Psoas muscle (tissue), 8 donors: ENCODE results near the gene BLVRA. TPM values are rescaled to one million over a fixed set of nuclear protein-coding genes. Genes with fewer than 3 reads are reported as not detected.

Experiments used
- ATAC-seq, 4 donors: fragments of 200-7000 bp; cut with Tn5 transposase; one replicate each; pipeline ENCODE4 v1.9.1; 2020; ENCODE audit warnings: moderate library complexity in 3 of 4, mild to moderate bottlenecking in 2 of 4
- DNase-seq, 2 donors: peaks; one replicate each; pipeline ENCODE4 v3.0.0-alpha.2; 2020
- H3K27ac ChIP-seq: fragments of 200-600 bp; one replicate; pipeline ENCODE4 v1.8.0; 2022
- H3K27me3 ChIP-seq, 3 donors: fragments of 200-600 bp in 1 of 3; one replicate each; pipeline versions ENCODE4 v1.6.1 to v1.8.0; 2013 to 2022; ENCODE audit warnings: low read length in 2 of 3, mild to moderate bottlenecking in 2 of 3, moderate library complexity in 1 of 3; ENCODE audit not compliant: insufficient read depth in 3 of 3
- H3K36me3 ChIP-seq, 2 donors: fragments of 200-600 bp in 1 of 2; one replicate each; pipeline versions ENCODE4 v1.6.1 to v1.8.0; 2013 to 2022; ENCODE audit warnings: low read depth in 1 of 2, mild to moderate bottlenecking in 1 of 2, moderate library complexity in 1 of 2; ENCODE audit not compliant: insufficient read depth in 1 of 2
- H3K4me1 ChIP-seq: fragments of 200-600 bp; one replicate; pipeline ENCODE4 v1.8.0; 2022
- H3K4me3 ChIP-seq: fragments of 200-600 bp; one replicate; pipeline ENCODE4 v1.8.0; 2022; ENCODE audit warnings: mild to moderate bottlenecking
- H3K9me3 ChIP-seq: fragments of 200-600 bp; one replicate; pipeline ENCODE4 v1.8.0; 2022
- WGBS, 3 donors: extraction: QIAGEN DNeasy Blood & Tissue Kit; methylation state at CpG; one replicate each; pipeline versions ENCODE4 v1.1.6 to v1.1.7; 2013; 5-methylcytosine and 5-hydroxymethylcytosine counted together
- intact Hi-C, 2 donors: fragments of 100-400 bp; cut with DNase I; formaldehyde crosslinking; loops; one replicate each; pipeline versions ENCODE4 v1.11.0 to v1.14.2; 2022
- polyA plus RNA-seq, 3 donors: library from polyadenylated mRNA; stranded (reverse); fragments of 200-250 nt; gene quantifications; one replicate each; pipeline ENCODE4 v1.2.3, GENCODE V29; 2013
- total RNA-seq, 4 donors: library from RNA; stranded (reverse); fragmentation: NEBNext Ultra II Directional in 2 of 4; extraction: Animal tissue kit (Norgen Biotek cat#: 25700) in 2 of 4; gene quantifications; one replicate each; pipeline versions ENCODE4 v1.2.1 to v1.2.4, GENCODE V29; 2021 to 2023
- TF ChIP-seq, protein P1 (sequence below): fragments of 200-600 bp; IDR thresholded peaks from one replicate; pipeline ENCODE4 v1.8.0; 2022; ENCODE audit warnings: antibody characterized with exemption
- donor health status: healthy with polysubstance abuse.
- donor health status: DM: no; HTN: no; CAD: no; lungs with moderate emphysema.
- donor health status: Bipolar disorder and iron deficiency.
- donor health status: healthy.
- donor health status: DM: yes; HTN: yes; CAD: no.
- donor health status: DM: no; HTN: no; CAD: no.
- donor health status: DM: no; HTN: no; CAD: no.
- donor health status: DM: yes; HTN: yes; CAD: no.

The BLVRA gene
- total and polyA plus RNA-seq, 7 donors: 35.8 to 52.9 (median 41.9) TPM

DNA sequence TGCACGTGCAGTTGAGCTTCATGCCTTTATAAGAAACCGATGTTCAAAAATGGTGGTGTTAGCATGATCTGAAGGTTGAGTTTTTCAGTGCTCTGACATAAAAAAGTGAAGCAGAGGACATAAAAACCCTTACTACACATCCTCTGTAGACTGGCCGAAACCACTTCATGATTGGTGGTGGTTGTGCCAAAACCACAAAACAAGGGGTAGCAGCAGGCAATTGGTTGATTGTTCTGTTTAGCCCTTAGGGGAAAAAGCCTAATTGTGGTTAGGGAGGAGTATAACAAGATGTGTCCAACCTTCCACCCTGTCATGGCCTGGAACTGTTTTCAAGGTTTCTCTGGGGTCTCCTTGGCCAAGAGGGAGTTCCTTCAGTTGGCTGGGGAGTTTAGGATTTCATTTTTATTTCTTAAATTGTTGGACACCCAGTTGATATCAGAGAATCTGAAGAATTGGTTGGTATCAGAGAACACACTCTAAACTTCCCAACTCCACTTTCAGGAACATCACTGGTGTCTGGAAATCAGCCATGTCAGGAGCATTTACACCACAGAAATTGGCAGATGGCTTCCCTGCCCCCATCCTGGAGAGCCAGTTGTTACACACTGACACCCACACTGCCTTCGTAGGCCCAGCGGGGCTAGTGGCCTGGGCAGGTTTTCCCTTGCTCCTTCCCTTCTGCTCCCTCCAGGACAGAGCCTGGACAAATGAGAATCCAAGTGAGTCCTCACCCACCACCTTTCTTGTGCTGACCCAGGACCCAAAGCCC lies 92.1 kb downstream of the BLVRA start:
- no peak for DNase-seq
- no peaks in the 10 kb centered on the region for H3K4me1 ChIP-seq

DNA sequence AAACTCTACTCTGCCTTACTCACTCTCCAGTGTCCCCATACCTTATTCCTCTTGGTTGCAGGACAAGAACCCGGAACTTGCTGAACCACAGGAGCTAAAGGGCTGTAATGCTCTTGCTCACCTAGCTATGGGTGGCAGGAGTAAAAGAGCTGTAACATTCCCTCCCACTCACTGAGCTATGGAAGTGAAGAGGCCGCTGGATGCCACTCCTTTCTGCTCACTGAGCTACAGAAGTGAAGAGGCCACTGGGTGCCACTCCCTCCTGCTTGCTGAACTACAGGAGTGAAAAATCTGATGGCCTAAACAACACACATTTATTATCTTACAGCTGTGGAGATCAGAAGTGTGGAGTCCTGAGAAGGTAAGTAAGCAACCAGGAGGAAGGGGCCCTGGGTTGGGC lies 93.3 kb downstream of the BLVRA start:
- no peaks in the 10 kb centered on the region for H3K36me3 ChIP-seq
- TF ChIP-seq, protein P1, sequence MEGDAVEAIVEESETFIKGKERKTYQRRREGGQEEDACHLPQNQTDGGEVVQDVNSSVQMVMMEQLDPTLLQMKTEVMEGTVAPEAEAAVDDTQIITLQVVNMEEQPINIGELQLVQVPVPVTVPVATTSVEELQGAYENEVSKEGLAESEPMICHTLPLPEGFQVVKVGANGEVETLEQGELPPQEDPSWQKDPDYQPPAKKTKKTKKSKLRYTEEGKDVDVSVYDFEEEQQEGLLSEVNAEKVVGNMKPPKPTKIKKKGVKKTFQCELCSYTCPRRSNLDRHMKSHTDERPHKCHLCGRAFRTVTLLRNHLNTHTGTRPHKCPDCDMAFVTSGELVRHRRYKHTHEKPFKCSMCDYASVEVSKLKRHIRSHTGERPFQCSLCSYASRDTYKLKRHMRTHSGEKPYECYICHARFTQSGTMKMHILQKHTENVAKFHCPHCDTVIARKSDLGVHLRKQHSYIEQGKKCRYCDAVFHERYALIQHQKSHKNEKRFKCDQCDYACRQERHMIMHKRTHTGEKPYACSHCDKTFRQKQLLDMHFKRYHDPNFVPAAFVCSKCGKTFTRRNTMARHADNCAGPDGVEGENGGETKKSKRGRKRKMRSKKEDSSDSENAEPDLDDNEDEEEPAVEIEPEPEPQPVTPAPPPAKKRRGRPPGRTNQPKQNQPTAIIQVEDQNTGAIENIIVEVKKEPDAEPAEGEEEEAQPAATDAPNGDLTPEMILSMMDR: no peak
- no peak overlapping the region for H3K27ac ChIP-seq
- H3K4me1 ChIP-seq: no peaks in the 10 kb centered on the region
- no peak for ATAC-seq
- intact Hi-C loops: no loop called here
- no peak for DNase-seq
- no peaks in the 10 kb centered on the region for H3K9me3 ChIP-seq
- H3K27me3 ChIP-seq: no peaks in the 10 kb centered on the region
- H3K4me3 ChIP-seq: no peak overlapping the region
- WGBS, 3 donors: 81 to 88% (median 86%) methylated on average over 2 of the region's 2 CpGs

More for the DNA sequence above, 92.1 kb downstream of the BLVRA start:
- intact Hi-C loops: no loop called here
- no peak for ATAC-seq
- TF ChIP-seq, protein P1: no peak
- no peaks in the 10 kb centered on the region for H3K27me3 ChIP-seq
- WGBS, 3 donors: 90 to 93% (median 91%) methylated on average over 5 of the region's 5 CpGs
- H3K4me3 ChIP-seq: no peak overlapping the region
- H3K27ac ChIP-seq: no peak overlapping the region
- no peaks in the 10 kb centered on the region for H3K9me3 ChIP-seq
- no peaks in the 10 kb centered on the region for H3K36me3 ChIP-seq

DNA sequence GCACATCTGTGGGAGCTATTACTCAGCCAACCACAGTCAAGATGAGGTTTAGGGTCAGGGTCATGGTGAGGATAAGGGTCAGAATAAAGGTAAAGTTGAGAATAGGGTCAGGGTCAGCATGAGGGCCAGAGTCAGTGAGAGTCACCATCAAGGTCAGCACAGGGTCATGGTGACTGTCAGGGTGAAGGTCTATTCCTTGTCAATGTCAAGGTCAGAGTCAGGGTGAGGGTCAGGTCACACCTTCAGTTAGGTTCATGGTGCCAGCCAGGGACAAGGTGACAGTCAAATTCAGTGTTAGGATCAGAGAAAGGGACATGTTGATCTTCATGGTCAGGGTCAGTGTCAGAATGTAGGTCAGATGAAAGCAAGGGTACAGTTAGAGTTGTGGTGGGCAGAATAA lies 96.7 kb downstream of the BLVRA start:
- H3K36me3 ChIP-seq: no peaks in the 10 kb centered on the region
- no peaks in the 10 kb centered on the region for H3K4me1 ChIP-seq
- TF ChIP-seq, protein P1: no peak
- intact Hi-C loops: no loop called here
- ATAC-seq (no peak), DNase-seq (no peak)
- no peak overlapping the region for H3K4me3 ChIP-seq
- H3K27me3 ChIP-seq: no peaks in the 10 kb centered on the region
- no peaks in the 10 kb centered on the region for H3K9me3 ChIP-seq
- H3K27ac ChIP-seq: no peak overlapping the region

DNA sequence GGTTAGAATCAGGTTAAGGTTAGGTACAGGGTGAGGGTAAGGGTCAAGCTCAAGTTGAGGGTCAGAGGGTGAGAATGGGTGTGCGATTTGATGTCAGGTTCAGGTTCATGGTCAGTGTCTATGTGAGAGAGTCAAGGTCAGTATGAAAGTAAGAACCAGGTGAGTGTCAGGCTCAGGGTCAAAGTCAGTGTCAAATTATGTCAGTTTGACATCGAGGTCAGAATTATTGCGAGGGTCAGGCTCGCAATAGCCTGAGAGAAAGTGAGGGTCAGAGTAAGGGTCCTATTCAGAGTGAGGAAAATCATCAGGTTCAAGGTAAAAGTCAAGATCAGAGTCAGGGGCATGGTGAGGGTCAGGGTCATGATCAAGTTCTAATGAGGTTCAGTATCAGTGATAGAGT lies 97.8 kb downstream of the BLVRA start:
- DNase-seq: no peak
- Histone ChIP-seq H3K9me3 (no peaks in the 10 kb centered on the region), H3K36me3 (no peaks in the 10 kb centered on the region), H3K27ac (no peak overlapping the region), H3K4me1 (no peaks in the 10 kb centered on the region), H3K27me3 (no peaks in the 10 kb centered on the region), H3K4me3 (no peak overlapping the region)
- TF ChIP-seq, protein P1: no peak
- whole genome bisulfite sequencing, 3 donors: 90 to 94% (median 91%) methylated on average over 4 of the region's 4 CpGs
- ATAC-seq: no peak
- intact Hi-C loops: no loop called here

Other genes with a start within 250 kb of the BLVRA start
- 10 to 100 TPM; 16.5 to 39.8 (median 19.6) TPM for gene STK17A, start 175.6 kb upstream of the BLVRA start, total RNA-seq
- gene STK17A, start 175.6 kb upstream of the BLVRA start, polyA plus RNA-seq: 10 to 100 TPM; 21.4 to 47.5 (median 43.3) TPM
- 10 to 100 TPM; 41.5 to 60.7 (median 53.9) TPM for gene COA1, start 29.2 kb upstream of the BLVRA start, total RNA-seq
- 10 to 100 TPM; 60.5 to 74.9 (median 74.6) TPM for gene COA1, start 29.2 kb upstream of the BLVRA start, polyA plus RNA-seq
- gene MRPS24, start 110.8 kb downstream of the BLVRA start, total RNA-seq: 100 to 1,000 TPM; 173 to 200 (median 189) TPM
- gene MRPS24, start 110.8 kb downstream of the BLVRA start, polyA plus RNA-seq: 100 to 1,000 TPM; 262 to 430 (median 322) TPM
- gene URGCP, start 147.9 kb downstream of the BLVRA start, total RNA-seq: 10 to 100 TPM; 41.3 to 54.4 (median 44.8) TPM
- 10 to 100 TPM; 19.2 to 31.8 (median 22.4) TPM for gene URGCP, start 147.9 kb downstream of the BLVRA start, polyA plus RNA-seq
- gene UBE2D4, start 167.8 kb downstream of the BLVRA start, total RNA-seq: 10 to 100 TPM; 54.2 to 78.8 (median 69.1) TPM
- gene UBE2D4, start 167.8 kb downstream of the BLVRA start, polyA plus RNA-seq: 100 to 1,000 TPM in 1 of 3 donors, 10 to 100 TPM in 2; 50.2 to 118 (median 61.1) TPM
- gene SPDYE1, start 239.2 kb downstream of the BLVRA start, total RNA-seq: not detected
- gene SPDYE1, start 239.2 kb downstream of the BLVRA start, polyA plus RNA-seq: not detected